Glutamatergic neuron (in vitro differentiated cells): ENCODE data around the gene RPS3. TPM values are rescaled to one million over a fixed set of nuclear protein-coding genes. Genes with fewer than 3 reads are reported as not detected.

ENCODE experiments used
- DNase-seq: peaks from one replicate; pipeline ENCODE4 v3.0.0; 2022
- H3K27ac Mint-ChIP-seq: one replicate; pipeline ENCODE4 v1.8.0; 2020; ENCODE audit warnings: mild to moderate bottlenecking, mixed read lengths, inconsistent platforms; ENCODE audit not compliant: unreplicated experiment
- H3K27me3 Mint-ChIP-seq: one replicate; pipeline ENCODE4 v1.8.0; 2020; ENCODE audit warnings: mild to moderate bottlenecking, moderate library complexity, mixed read lengths, inconsistent platforms; ENCODE audit not compliant: unreplicated experiment
- H3K36me3 Mint-ChIP-seq: one replicate; pipeline ENCODE4 v1.8.0; 2020; ENCODE audit warnings: mild to moderate bottlenecking, mixed read lengths, inconsistent platforms; ENCODE audit not compliant: unreplicated experiment
- H3K4me1 Mint-ChIP-seq: one replicate; pipeline ENCODE4 v1.8.0; 2020; ENCODE audit warnings: mild to moderate bottlenecking, low read depth, mixed read lengths, inconsistent platforms; ENCODE audit not compliant: unreplicated experiment
- H3K4me3 Mint-ChIP-seq: one replicate; pipeline ENCODE4 v1.8.0; 2020; ENCODE audit warnings: mild to moderate bottlenecking, mixed read lengths, inconsistent platforms; ENCODE audit not compliant: unreplicated experiment
- H3K9me3 Mint-ChIP-seq: one replicate; pipeline ENCODE4 v1.8.0; 2020; ENCODE audit warnings: mild to moderate bottlenecking, moderate library complexity, mixed read lengths, inconsistent platforms; ENCODE audit not compliant: unreplicated experiment
- CTCF ChIP-seq: fragments of 200-600 bp; sonication (generic); IDR thresholded peaks from one replicate; pipeline ENCODE4 v1.5.0; 2021; ENCODE audit not compliant: partially characterized antibody, unreplicated experiment
- long read RNA-seq: library from polyadenylated mRNA; unstranded; transcript quantifications from one replicate; pipeline ENCODE4 v2.0.0, GENCODE V29; 2020; ENCODE audit not compliant: unreplicated experiment
- total RNA-seq: library from RNA; stranded (reverse); fragmentation: NEBNext Ultra II Directional; extraction: Animal tissue kit (Norgen Biotek cat#: 25700); gene quantifications from one replicate; pipeline ENCODE4 v1.2.1, GENCODE V29; 2021; ENCODE audit not compliant: unreplicated experiment

The RPS3 gene
- 1,391 TPM for total RNA-seq
- long read RNA-seq, transcript RPS3-203 (6 exons, 866 nt): minor isoform, 5 of 2,326 reads
- long read RNA-seq, transcript RPS3-217 (7 exons, 2,097 nt): major isoform, 2,246 of 2,326 reads
- long read RNA-seq, transcript RPS3-216 (7 exons, 796 nt): minor isoform, 7 of 2,326 reads
- long read RNA-seq, partial matches to known transcripts: 41 of 2,326 reads
- long read RNA-seq, other reads (novel, unspliced or antisense): 21 of 2,326 reads

GRCh38 chr11:75399344-75400145 lies at the start of gene RPS3:
Gene RPS3, plus strand, starts transcription at chr11:75399518. Its CDS starts 30 bp downstream, at chr11:75399548.
- no peaks in the 10 kb centered on the region for H3K36me3 Mint-ChIP-seq
- peaks cover 6% of the 10 kb centered on the region for H3K27me3 Mint-ChIP-seq
- peak within 1 kb of the TSS; percentile 99 for H3K4me3 Mint-ChIP-seq
- no peak for TF ChIP-seq CTCF
- DNase-seq: peak; percentile 92
- H3K9me3 Mint-ChIP-seq: peaks cover 5% of the 10 kb centered on the region
- peak within 1 kb of the TSS; percentile 95 for H3K27ac Mint-ChIP-seq
- peaks cover 35% of the 10 kb centered on the region for H3K4me1 Mint-ChIP-seq

DNA sequence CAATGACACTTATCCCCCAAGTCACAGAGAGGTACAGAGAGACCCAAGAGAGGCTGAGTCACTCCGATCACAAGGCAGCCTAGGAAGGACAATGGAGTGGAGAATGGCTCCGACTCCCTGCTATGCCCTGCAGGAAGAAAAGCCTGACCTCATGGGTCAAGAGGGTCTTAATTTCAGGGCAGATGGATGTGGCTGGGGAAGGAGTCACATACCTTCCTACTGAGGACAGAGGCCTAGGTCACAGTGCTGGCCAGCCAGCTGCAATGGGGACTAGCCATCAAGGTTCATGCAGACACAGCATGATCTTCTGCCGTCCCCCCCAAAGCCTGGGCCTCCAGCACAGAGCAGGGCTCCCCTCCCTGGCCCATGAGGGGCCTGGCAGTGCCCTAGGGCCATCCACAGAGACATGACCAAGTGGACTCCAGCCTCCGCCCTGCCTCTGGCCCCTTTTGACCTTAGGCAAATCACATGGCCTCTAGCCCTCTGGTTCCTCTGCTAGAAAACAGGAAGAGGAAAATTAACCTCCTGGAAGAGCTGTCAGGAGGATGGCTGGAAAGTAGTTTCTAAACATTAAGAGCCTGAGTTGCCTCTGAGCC lies 49.7 kb upstream of the RPS3 start:
- no peak for DNase-seq
- Mint-ChIP-seq H3K4me1 (peaks cover 19% of the 10 kb centered on the region), H3K36me3 (peaks cover 5% of the 10 kb centered on the region), H3K9me3 (peaks cover 12% of the 10 kb centered on the region), H3K27ac (peak overlapping the region; percentile 17), H3K4me3 (peak overlapping the region; percentile 94), H3K27me3 (peaks cover 14% of the 10 kb centered on the region)
- TF ChIP-seq CTCF: no peak

- peaks cover 12% of the 10 kb centered on the region for H3K9me3 Mint-ChIP-seq
- peaks cover 5% of the 10 kb centered on the region for H3K36me3 Mint-ChIP-seq
- peaks cover 14% of the 10 kb centered on the region for H3K27me3 Mint-ChIP-seq
- peak overlapping the region; percentile 85 for H3K27ac Mint-ChIP-seq
- peak overlapping the region; percentile 94 for H3K4me3 Mint-ChIP-seq
- H3K4me1 Mint-ChIP-seq: peaks cover 19% of the 10 kb centered on the region
- no peak for DNase-seq
- TF ChIP-seq CTCF: no peak
These were observed 49.1 kb upstream of the RPS3 start for GRCh38 chr11:75350122-75350742.

- no peak for TF ChIP-seq CTCF
These were observed 48.4 kb upstream of the RPS3 start for GRCh38 chr11:75350743-75351540.

More at GRCh38 chr11:75350743-75351540, 48.4 kb upstream of the RPS3 start:
- peaks cover 14% of the 10 kb centered on the region for H3K27me3 Mint-ChIP-seq
- peaks cover 12% of the 10 kb centered on the region for H3K9me3 Mint-ChIP-seq
- peak; percentile 38 for DNase-seq
- H3K27ac Mint-ChIP-seq: peak overlapping the region; percentile 85
- peaks cover 18% of the 10 kb centered on the region for H3K4me1 Mint-ChIP-seq
- H3K4me3 Mint-ChIP-seq: peak overlapping the region; percentile 94
- H3K36me3 Mint-ChIP-seq: peaks cover 5% of the 10 kb centered on the region
